Urothelium cell line (cell line): ENCODE results near the gene PDXDC1.
"Not testable (repeated sequence)": the region's sequence is repeated elsewhere in the genome, so short reads cannot be mapped to it uniquely, and the experiment has no call there.

Experiments used
- DNase-seq: peaks from one replicate; pipeline ENCODE4 v3.0.0; 2011; ENCODE audit warnings: low spot score, mixed read lengths
- FAIRE-seq: peaks from 2 replicates; lab custom pipeline; 2011; peaks lifted over from hg19 to GRCh38; lab: Jason Lieb, UNC

PDXDC1 gene

GRCh38 chr16:15146264-15146662, 171.4 kb downstream of the PDXDC1 start:
- not testable (repeated sequence) for DNase-seq, FAIRE-seq

- FAIRE-seq, DNase-seq: not testable (repeated sequence)
Observed at GRCh38 chr16:15148831-15149230, 174.0 kb downstream of the PDXDC1 start.

- not testable (repeated sequence) for FAIRE-seq, DNase-seq
Observed at GRCh38 chr16:15149260-15149659, 174.4 kb downstream of the PDXDC1 start.

GRCh38 chr16:15154005-15154404, 179.2 kb downstream of the PDXDC1 start:
- not testable (repeated sequence) for FAIRE-seq, DNase-seq

- not testable (repeated sequence) for FAIRE-seq
- DNase-seq: peak; percentile 81
Observed at GRCh38 chr16:15154650-15155562, 180.1 kb downstream of the PDXDC1 start.

- not testable (repeated sequence) for FAIRE-seq, DNase-seq
Observed at GRCh38 chr16:15157644-15158043, 182.8 kb downstream of the PDXDC1 start.

- FAIRE-seq, DNase-seq: not testable (repeated sequence)
Observed at GRCh38 chr16:15159671-15160070, 184.8 kb downstream of the PDXDC1 start.

- not testable (repeated sequence) for FAIRE-seq, DNase-seq
Observed at GRCh38 chr16:15160571-15160970, 185.7 kb downstream of the PDXDC1 start.

- DNase-seq, FAIRE-seq: not testable (repeated sequence)
Observed at GRCh38 chr16:15163055-15163454, 188.2 kb downstream of the PDXDC1 start.

GRCh38 chr16:15166177-15166576, 191.4 kb downstream of the PDXDC1 start:
- not testable (repeated sequence) for FAIRE-seq

GRCh38 chr16:15168303-15168702, 193.5 kb downstream of the PDXDC1 start:
- not testable (repeated sequence) for DNase-seq, FAIRE-seq

More at GRCh38 chr16:15166177-15166576, 191.4 kb downstream of the PDXDC1 start:
- DNase-seq: not testable (repeated sequence)

GRCh38 chr16:15168953-15169652, 194.3 kb downstream of the PDXDC1 start:
- DNase-seq, FAIRE-seq: not testable (repeated sequence)

- FAIRE-seq, DNase-seq: not testable (repeated sequence)
Observed at GRCh38 chr16:15179909-15180308, 205.1 kb downstream of the PDXDC1 start.

GRCh38 chr16:15180946-15181345, 206.1 kb downstream of the PDXDC1 start:
- not testable (repeated sequence) for DNase-seq, FAIRE-seq

- not testable (repeated sequence) for FAIRE-seq, DNase-seq
Observed at GRCh38 chr16:15184000-15184399, 209.2 kb downstream of the PDXDC1 start.
